Ovary (tissue), 9 donors: ENCODE data around the gene TRIM44. TPM values are rescaled to one million over a fixed set of nuclear protein-coding genes. Genes with fewer than 3 reads are reported as not detected.

Experiments used
- DNase-seq, 5 donors: peaks; one replicate each; pipeline ENCODE4 v3.0.0-alpha.2; 2019 to 2020
- H3K27ac ChIP-seq, 2 donors: fragments of 200-600 bp; one replicate each; pipeline versions ENCODE4 v1.5.1 to v1.8.0; 2019 to 2022
- H3K27me3 ChIP-seq: fragments of 200-600 bp; one replicate; pipeline ENCODE4 v1.8.0; 2022
- H3K36me3 ChIP-seq: fragments of 200-600 bp; sonication (generic); one replicate; pipeline ENCODE4 v1.5.1; 2019
- H3K4me1 ChIP-seq: one replicate; pipeline ENCODE4 v1.8.1; 2013; ENCODE audit warnings: mild to moderate bottlenecking, moderate library complexity; ENCODE audit not compliant: insufficient read depth
- H3K4me3 ChIP-seq: fragments of 200-600 bp; sonication (generic); one replicate; pipeline ENCODE4 v1.5.1; 2017
- H3K9me3 ChIP-seq, 2 donors: fragments of 200-600 bp in 1 of 2; sonication (generic) in 1 of 2; one replicate each; pipeline versions ENCODE4 v1.5.1 to v1.8.1; 2013 to 2019; ENCODE audit warnings: mild to moderate bottlenecking in 1 of 2, moderate library complexity in 1 of 2
- EP300 ChIP-seq: sonication (generic); formaldehyde crosslinking; IDR thresholded peaks from one replicate; pipeline ENCODE4 v1.6.1; 2017; ENCODE audit warnings: antibody characterized with exemption
- POLR2A ChIP-seq: fragments of 450-650 bp; IDR thresholded peaks from one replicate; pipeline ENCODE4 v1.6.1; 2017; ENCODE audit warnings: antibody characterized with exemption, mild to moderate bottlenecking, moderate library complexity
- WGBS, 3 donors: extraction: QIAGEN DNeasy Blood & Tissue Kit in 1 of 3; methylation state at CpG; one replicate each; pipeline versions ENCODE4 v1.1.5 to v1.1.7; 2013 to 2017; 5-methylcytosine and 5-hydroxymethylcytosine counted together
- intact Hi-C, 4 donors: fragments of 100-400 bp; cut with DNase I; formaldehyde crosslinking; loops; one replicate each; pipeline versions ENCODE4 v1.11.0 to v1.15.1; 2022 to 2023
- polyA plus RNA-seq, 2 donors: library from polyadenylated mRNA; stranded (reverse); fragments of 200-250 nt in 1 of 2; fragments of 350-450 nt in 1 of 2; fragmentation: Illumina TruSeq in 1 of 2; extraction: RNeasy Lipid Tissue Mini Kit (QIAGEN cat#74804) in 1 of 2; gene quantifications; one replicate each; pipeline ENCODE4 v1.2.3, GENCODE V29; 2013 to 2014
- total RNA-seq, 7 donors: library from RNA; depleted of rRNA in 2 of 7; stranded (reverse); fragments of >200 nt in 2 of 7; fragmentation: NEBNext Ultra II Directional in 3 of 7; extraction: Animal tissue kit (Norgen Biotek cat#: 25700) in 3 of 7; gene quantifications; one replicate each; pipeline versions ENCODE4 v1.1.0 to v1.2.4, GENCODE V29; 2016 to 2023
- TF ChIP-seq, protein P1 (sequence below), 3 donors: fragments of 450-650 bp in 2 of 3; fragments of 200-600 bp in 1 of 3; IDR thresholded peaks; one replicate each; pipeline versions ENCODE4 v1.5.1 to v1.8.0; 2016 to 2022; ENCODE audit warnings: antibody characterized with exemption in 3 of 3, mild to moderate bottlenecking in 1 of 3
- donor health status: DM: no; HTN: no; CAD: no; lungs with moderate emphysema.
- donor health status: DM: no; HTN: no; CAD: no.
- donor health status: Bipolar disorder and iron deficiency.
- donor health status: DM: yes; HTN: yes; CAD: no.
- donor health status: DM: no; HTN: no; CAD: no.
- donor health status: DM: yes; HTN: yes; CAD: no.

The TRIM44 gene
- total and polyA plus RNA-seq, 9 donors, result 9.9 to 54.6 (median 45.7) TPM

- intact Hi-C loops, result loop anchor here in 3 of 4 donors (5.0 to 10.0 kb wide), 4 partner anchors 302 to 444 kb away; no protein-coding TSS in a partner anchor
- Histone ChIP-seq H3K27ac (no peak overlapping the region), H3K4me1 (no peaks in the 10 kb centered on the region), H3K36me3 (no peaks in the 10 kb centered on the region), H3K27me3 (no peaks in the 10 kb centered on the region), H3K9me3 (no peaks in the 10 kb centered on the region), H3K4me3 (no peak overlapping the region)
- TF ChIP-seq, protein P1, sequence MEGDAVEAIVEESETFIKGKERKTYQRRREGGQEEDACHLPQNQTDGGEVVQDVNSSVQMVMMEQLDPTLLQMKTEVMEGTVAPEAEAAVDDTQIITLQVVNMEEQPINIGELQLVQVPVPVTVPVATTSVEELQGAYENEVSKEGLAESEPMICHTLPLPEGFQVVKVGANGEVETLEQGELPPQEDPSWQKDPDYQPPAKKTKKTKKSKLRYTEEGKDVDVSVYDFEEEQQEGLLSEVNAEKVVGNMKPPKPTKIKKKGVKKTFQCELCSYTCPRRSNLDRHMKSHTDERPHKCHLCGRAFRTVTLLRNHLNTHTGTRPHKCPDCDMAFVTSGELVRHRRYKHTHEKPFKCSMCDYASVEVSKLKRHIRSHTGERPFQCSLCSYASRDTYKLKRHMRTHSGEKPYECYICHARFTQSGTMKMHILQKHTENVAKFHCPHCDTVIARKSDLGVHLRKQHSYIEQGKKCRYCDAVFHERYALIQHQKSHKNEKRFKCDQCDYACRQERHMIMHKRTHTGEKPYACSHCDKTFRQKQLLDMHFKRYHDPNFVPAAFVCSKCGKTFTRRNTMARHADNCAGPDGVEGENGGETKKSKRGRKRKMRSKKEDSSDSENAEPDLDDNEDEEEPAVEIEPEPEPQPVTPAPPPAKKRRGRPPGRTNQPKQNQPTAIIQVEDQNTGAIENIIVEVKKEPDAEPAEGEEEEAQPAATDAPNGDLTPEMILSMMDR (IDR thresholded peaks at IDR 0.05), result no peak
- TF ChIP-seq POLR2A, result no peak
- TF ChIP-seq EP300, result no peak
- no peak for DNase-seq
- 52 to 59% (median 57%) methylated on average over 2 of the region's 2 CpGs for WGBS, 3 donors
Observed at GRCh38 chr11:35822815-35823495, 160.4 kb downstream of the TRIM44 start.

DNA sequence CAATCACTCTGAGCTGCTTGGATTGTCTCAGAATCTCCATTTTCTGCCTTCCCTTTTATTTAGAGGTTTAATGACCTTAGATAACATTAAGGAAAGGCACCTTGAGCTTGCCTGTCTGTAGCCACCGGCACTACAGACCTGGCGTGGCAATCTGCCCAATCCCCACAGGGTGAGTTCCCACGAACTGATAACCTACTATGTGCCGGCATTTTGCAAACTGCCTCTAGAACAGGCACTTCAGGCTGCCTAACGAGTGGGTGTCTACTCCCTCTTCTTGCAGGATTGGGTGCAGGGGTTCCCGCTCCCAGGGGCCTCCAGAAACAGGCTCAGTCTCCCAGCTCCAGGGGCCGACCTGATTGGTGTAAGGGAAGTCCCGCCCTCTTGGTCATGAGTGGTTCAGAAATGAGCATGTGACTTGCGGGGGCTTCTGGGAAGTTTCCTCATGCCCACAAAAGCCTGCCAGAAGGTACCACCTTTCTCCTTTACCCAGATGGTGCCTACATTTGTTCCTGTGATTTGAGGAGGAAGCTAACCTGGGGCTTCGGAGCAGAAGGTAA lies 161.2 kb downstream of the TRIM44 start:
- 81 to 87% (median 85%) methylated on average over 10 of the region's 10 CpGs for WGBS, 3 donors
- TF ChIP-seq EP300 (no peak), POLR2A (no peak)
- TF ChIP-seq, protein P1 (IDR thresholded peaks at IDR 0.05), result no peak

DNA sequence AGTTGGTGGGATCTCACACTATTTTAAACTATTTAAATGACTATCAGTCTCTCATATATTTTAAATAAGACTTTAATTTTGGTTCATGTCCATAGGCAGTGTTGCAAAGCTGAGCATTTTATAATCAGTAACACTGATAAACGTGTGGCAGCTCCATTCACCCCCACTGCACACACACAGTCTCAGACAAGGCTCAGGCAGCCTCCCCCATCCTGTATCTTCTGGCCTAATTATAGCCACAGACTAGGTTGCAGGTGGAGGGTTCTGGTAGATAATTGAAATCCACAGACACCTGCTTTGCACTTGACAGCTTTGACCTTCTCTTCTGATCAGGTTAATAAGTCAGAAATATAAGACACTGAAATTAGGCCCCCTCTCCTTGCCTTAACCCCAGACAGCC lies 162.8 kb downstream of the TRIM44 start:
- Histone ChIP-seq H3K27me3 (no peaks in the 10 kb centered on the region), H3K4me1 (no peaks in the 10 kb centered on the region), H3K9me3 (no peaks in the 10 kb centered on the region), H3K36me3 (no peaks in the 10 kb centered on the region), H3K4me3 (no peak overlapping the region), H3K27ac (no peak overlapping the region)
- no peak for DNase-seq
- 42 to 82% (median 53%) methylated on average over 1 of the region's 1 CpG for WGBS, 3 donors
- TF ChIP-seq EP300, result no peak
- no peak for TF ChIP-seq POLR2A
- TF ChIP-seq, protein P1 (IDR thresholded peaks at IDR 0.05), result no peak
- intact Hi-C loops, result loop anchor here in 3 of 4 donors (10.0 kb wide), 3 partner anchors 299 to 429 kb away; no protein-coding TSS in a partner anchor

More for the DNA sequence above, 161.2 kb downstream of the TRIM44 start:
- Histone ChIP-seq H3K36me3 (no peaks in the 10 kb centered on the region), H3K9me3 (no peaks in the 10 kb centered on the region), H3K27ac (no peak overlapping the region), H3K4me1 (no peaks in the 10 kb centered on the region), H3K27me3 (no peaks in the 10 kb centered on the region), H3K4me3 (no peak overlapping the region)
- no peak for DNase-seq
- intact Hi-C loops, result loop anchor here in 3 of 4 donors (5.0 to 10.0 kb wide), 4 partner anchors 301 to 443 kb away; no protein-coding TSS in a partner anchor

DNA sequence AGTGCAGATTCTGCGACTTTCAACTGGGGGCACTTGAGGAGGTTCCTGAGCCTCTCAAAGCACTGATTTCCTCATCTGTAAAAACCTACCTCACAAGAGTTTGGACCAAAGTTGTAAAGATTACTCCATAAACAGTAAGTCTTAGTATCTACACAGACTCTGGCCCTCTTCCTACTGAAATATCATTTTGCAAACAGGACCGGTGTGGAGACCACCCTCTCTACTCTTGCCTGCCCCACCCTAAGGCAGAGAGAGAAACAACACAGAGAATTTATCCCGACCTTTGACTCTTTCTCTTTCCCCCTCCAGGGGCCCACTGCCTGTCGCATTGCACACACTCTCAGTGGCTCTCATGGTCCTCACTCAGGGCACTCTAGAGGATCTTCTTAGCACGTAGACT lies 163.4 kb downstream of the TRIM44 start:
- DNase-seq, result no peak
- H3K4me1 ChIP-seq, result no peaks in the 10 kb centered on the region
- H3K27ac ChIP-seq, result no peak overlapping the region
- 92% methylated on average over 5 of the region's 5 CpGs for WGBS, 3 donors
- intact Hi-C loops, result loop anchor here in 3 of 4 donors (10.0 kb wide), 3 partner anchors 299 to 429 kb away; no protein-coding TSS in a partner anchor
- H3K27me3 ChIP-seq, result no peaks in the 10 kb centered on the region
- TF ChIP-seq POLR2A (no peak), EP300 (no peak)
- TF ChIP-seq, protein P1 (IDR thresholded peaks at IDR 0.05), result no peak
- H3K4me3 ChIP-seq, result no peak overlapping the region
- H3K9me3 ChIP-seq, result no peaks in the 10 kb centered on the region
- H3K36me3 ChIP-seq, result no peaks in the 10 kb centered on the region
